GM18858 (cell line): ENCODE measurements around the gene AURKAIP1.

Experiments
- ATAC-seq: cut with Tn5 transposase; IDR thresholded peaks from one replicate; pipeline ENCODE4 v1.9.1; 2021; ENCODE audit not compliant: unreplicated experiment

AURKAIP1 gene

GRCh38 chr1:1348420-1349255 lies 26.4 kb downstream of the AURKAIP1 start:
- no peak for ATAC-seq

DNA sequence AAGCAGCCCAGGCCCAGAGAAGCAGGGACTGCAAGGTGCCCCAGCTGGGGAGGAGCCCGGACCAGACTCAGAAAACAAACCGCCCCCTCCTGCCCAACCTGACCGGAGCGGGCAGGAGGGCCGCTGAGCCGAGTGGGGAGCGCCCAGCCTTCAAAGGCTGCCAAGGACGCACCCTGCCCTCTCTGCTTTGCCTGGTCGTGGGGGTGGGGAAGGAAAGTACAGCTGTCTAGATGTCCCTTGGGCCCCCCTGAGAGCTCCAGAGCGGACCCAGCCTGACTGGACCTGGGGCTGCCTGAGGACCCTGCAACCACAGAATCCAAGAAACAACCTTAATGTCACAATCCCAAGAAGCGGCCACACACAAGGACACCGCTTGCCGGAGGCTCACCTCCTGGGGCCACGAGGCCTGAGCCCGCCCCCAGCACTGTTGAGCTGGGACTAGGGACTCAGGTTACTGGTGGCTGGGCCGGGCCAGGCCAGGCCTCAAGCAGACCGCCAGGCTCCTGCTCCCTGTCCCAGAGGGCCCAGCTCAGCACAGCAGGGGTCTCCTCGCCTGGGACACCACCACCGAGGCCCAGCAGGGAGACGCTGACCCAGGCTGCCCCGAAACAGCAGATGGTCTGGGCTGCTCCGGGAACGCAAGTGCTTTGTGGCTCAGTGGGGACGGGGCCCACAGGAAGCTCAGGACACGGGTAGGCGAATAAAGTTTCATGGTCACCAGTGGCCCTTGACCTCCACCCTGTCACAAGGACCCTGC lies 27.2 kb downstream of the AURKAIP1 start:
- no peak for ATAC-seq

DNA sequence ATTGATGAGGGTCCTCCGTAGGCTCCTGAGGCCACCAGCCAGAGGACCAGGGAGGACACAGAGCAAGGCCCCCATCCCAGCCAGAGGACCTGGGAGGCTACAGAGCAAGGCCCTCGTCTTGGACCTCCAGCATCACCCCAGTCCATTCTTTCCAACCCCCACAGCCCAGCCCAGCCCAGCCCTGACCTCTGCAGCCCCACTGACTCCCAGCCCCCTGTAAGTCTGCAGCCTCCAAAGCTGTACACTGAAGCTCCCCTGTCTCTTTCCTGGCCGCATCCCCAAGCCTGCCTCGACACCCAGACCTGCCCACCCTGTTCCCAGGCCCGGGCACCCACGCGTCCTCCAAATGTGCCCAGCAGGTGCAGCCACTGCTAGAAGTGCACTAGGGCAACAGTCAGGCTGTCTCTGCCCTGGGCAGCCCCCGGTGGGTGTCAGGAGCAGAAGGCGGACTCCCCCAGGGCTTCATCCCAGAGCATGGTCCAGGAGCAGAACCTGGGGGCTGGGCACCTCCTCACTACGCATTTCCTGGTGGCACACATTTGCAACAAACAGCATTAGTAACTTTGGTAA lies 27.9 kb downstream of the AURKAIP1 start:
- ATAC-seq = no peak

- ATAC-seq = no peak
These were observed 28.5 kb downstream of the AURKAIP1 start for GRCh38 chr1:1346501-1346890.

DNA sequence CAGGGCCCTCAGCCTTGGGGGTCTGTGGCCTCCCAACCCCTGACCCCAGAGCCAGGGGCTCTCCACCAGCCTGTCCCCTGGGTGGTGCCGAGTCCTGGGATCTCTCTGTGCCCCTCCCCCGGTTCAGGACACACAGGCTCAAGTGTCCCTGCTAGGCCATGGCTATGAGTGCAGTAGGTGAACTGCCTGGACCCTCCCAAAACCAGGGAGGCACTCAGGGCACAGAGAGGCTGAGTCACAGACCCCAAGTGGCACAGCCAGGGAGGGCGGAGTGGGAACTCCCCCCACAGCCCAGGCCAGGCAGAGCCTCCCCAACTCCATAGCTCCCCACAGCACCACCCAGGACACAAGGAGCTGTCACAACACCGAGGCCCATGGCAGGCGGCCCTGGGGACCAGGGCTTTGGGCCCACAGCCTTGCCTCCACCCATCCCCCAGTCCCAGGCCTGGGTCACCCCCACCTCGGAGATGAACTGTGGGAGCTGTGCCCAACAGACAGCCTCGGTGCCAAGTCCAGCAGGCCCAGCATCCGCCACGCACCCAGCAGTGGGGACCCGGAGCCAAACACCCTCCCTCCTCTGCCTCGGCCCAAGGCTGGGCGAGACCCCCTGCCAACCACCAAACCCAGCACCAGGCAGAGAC lies 29.0 kb downstream of the AURKAIP1 start:
- ATAC-seq = no peak

DNA sequence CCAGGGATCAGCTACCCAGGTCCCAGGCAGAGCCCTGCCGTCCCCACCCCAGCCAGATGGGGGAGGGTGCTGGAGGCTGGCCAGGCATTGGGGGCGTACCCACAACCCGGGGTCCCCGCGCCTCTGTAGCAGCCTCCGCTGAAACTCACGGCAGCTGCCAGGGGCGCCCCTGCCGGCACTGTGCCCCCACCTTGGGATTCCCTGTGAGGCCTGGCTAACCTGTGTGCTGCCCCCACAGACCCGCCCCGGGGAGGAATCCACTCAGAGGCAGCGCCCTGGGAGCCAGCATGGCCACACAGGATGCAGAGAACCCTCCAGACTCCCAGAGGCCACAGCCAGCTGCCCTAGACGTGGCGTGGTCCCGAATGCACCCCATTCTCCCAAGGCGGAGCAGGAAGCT lies 29.6 kb downstream of the AURKAIP1 start:
- ATAC-seq = no peak

DNA sequence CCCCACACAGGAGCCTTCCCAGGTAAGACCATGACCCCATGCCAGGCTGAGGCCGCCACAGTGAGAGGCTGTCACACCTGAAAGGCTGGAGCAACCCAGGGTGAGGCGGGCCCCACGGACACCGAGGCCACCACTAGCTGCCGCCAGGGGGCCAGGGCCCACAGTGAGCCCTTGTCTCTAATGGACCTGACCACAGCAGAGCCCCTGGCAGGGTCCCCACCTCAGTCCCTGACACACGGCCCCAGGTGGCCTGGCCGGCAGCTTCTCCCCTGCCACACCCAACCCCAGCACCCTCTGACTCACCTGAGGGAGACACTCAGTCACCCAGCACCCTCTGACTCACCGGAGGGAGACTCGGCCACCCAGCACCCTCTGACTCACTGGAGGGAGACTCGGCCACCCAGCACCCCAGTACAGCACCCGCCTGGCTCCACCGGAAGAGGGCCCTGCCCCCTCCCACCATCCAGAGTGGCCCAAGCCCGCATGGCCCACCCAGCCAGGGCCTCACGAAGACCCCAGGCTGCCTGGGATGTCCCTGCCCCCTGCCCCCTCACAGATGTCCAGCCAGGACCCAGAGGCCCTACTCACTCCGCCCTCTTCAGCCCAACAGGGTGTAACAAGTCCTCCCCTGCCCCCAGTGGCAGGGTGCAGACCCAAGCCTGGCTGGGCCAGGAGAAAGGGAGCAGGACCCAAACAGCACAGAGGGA lies 30.2 kb downstream of the AURKAIP1 start:
- ATAC-seq = no peak

DNA sequence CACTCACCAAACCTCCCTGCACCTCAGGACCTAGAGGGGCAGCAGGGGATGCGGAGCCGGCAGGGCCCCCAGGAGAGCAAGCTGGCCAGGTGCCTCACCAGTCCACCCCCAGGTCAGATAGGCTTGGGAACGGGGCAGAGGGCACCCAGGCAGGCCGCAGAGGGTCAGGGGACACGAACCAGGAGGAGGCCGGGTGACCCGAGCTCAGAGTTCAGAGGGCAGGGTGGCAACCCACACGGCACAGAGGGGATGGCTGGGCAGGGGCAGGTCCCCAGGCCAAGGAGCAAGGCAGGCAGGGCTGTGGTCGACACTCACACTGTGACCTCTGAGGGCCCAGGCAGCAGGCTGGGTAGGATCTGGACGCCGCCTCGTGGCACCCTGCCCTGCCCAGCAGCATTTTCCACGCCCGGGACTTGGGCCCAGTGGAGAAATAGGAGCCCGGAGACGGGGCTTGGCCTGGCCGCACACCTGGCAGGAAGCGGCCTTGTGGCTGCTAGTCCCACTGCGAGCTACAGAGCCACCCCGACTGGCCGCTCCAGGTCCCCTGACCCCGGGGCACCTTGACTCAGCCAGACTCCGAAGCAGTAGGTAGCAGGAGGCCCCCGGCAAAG lies 31.1 kb downstream of the AURKAIP1 start:
- ATAC-seq = no peak

DNA sequence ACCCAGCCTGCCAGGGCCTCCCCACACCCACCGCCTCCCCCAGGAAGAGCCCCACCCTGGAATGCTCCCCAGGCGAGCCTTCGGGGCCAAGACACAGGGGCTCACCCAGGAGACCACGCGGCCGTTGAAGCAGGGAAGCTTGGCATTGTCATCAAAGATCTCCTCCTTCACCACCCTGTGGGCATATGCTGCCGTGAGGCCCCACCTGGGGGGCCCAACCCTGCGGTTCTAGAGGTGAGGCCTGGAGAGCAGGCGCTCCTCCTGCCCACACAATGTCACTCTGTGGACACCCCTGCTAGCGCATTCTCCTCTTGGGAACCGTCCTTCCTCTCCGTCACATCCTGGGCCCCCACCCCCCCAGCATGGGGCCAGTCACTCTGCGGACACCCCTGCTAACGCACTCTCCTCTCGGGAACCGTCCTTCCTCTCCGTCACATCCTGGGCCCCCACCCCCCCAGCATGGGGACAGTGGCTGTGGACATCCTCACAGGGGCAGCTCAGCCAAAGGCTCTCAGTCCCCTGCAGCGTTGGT lies 32.4 kb downstream of the AURKAIP1 start:
- no peak for ATAC-seq

- ATAC-seq = no peak
These were observed 32.9 kb downstream of the AURKAIP1 start for GRCh38 chr1:1342061-1342562.

DNA sequence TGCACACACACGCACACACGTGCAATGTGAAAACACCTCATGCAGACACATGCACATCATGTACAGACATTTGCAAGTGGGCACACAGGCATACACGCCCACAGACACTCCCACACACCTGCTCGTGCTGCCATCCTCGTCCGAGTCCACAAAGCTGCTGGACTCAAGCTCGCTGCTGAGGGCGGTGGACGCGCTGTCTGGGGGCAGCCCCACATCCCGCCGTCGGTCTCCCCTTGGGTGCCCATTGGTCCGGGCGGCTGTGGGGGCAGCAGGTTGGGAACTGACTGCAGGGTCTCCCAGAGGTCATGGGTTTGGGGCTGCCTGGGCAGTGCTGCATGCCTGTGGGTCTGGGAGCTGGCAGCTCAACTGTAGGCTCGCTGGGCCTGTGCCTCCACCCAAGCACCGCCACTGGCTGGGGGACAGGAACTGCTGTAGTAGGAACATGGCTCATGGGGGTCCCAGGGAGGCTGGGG lies 33.4 kb downstream of the AURKAIP1 start:
- ATAC-seq = no peak

DNA sequence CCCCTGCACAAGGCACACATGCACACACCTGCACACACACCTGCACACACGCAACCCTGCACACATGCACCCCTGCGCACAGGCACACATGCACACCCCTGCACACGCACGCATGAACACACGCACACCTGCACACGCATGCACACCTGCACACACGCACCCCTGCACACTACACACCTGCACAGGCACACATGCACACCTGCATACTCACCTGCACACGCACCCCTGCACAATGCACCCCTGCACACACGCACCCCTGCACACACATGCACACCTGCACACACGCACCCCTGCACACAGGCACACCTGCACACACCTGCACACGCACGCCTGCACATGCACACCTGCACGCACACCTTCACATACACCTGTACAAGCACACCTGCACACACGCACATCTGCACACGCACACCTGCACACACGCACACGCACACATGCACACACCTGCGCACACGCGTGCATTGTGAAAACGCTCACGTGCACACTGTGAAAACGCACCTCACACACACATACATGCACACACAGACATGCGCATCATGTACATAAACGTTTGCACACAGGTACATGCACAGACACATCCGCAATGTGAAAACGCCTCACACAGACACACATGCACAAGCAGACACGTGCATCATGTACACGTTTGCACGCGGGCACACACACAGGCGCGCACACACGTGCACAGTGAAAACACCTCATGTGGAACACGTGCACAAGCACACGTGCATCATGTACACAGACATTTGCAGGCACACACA lies 34.0 kb downstream of the AURKAIP1 start:
- ATAC-seq = no peak

GRCh38 chr1:1340185-1340584 lies 34.8 kb downstream of the AURKAIP1 start:
- ATAC-seq = no peak

DNA sequence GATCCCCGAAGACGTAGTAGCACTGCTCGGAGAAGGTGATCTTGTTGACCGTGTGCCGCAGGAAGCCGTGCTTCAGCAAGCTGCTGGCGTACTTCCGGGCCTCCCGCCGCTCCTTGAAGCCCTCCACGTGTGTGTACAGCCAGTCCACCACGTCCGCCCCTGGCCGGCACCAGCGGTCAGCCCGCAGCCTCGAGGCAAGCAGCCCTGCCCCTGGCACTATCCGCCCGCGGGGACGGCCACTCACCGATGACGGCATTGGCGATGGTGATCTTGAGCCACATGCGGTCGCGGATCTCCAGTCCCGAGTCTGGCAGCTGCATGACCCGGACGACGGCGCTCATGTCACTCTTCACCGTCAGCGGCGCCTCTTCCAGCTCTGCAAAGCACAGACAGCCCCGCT lies 36.7 kb downstream of the AURKAIP1 start:
- ATAC-seq = no peak

- ATAC-seq = no peak
These were observed 37.2 kb downstream of the AURKAIP1 start for GRCh38 chr1:1337793-1338147.

DNA sequence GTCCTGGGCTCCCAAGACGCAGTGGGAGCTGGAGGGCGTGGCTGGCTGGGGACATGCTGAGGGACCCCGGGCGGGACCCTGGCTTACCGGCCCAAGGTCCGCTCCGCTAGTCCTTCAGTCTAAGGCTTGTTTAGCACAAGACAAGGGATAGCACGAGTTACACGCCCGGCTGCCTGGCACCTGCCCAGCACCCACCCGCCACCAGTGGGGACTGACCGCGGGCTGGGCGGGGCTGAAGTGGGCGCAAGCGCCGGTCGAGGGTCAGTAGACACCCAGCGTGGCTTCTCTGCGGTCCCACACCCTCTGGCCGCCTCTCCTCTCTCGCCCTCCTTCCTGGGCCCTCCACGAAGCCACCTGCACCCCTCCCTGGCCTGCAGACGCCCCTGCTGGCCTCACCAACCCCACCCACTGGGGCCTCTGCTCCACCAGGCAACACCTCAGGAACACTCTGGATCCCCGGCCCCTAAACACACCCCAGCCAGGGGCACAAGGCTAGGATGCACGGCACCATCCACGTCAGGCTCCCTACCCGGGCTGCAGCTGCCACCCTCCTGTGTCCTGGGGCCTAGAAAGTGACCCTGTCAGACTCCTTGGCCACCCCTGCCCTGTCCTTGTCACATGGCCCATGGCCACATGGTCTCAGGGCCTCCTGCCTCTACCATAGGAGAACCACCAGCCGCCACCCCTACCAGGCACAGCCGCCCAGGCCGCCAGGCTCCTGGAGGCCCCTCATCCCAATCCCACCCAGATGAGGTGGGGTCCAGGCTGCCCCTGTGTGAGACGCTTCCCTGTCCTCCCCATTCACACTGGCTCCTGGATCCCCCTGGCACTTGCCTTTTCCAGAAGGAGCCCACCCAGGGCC lies 37.8 kb downstream of the AURKAIP1 start:
- ATAC-seq = no peak

DNA sequence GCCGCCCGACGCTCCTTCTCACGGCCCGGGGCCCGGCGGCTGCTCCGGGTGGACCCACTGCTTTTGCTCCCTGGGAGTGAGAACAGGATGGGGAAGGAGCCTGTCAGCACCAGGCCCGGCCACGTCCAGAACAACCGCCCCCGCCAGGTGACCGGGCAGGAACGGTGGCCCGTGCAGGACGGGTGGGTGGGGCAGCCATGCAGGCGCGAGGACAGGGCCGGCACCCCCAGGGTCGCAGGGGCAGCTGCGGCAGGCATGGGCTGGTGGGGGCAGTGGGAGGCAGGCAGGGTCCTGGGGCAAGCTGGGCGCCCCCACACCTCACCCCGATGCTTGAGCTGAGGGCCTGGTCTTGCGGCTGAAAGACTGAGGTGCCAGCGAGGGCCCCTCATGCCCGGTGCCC lies 38.6 kb downstream of the AURKAIP1 start:
- ATAC-seq = no peak

DNA sequence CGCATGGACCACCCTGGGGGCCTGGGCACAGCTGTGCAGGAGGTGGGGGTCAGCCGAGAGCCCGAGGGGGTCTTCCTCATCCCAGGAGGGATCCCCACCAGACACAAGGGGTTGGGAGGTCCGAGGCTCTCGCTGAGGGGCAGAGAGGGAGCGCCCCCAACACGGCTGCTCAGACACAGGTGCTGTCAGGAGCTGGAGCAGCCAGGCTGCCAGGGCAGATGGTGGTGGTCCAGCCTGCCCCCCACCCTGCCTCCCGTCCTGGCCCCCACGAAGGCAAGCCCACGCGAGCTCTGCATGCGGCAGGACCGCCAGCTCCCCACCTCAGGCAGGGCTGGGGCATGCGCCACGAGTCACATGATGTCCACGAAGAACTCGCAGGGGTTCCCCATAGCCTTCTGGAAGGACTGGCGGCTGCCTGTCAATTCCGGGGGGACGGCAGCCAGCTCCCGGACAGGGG lies 39.2 kb downstream of the AURKAIP1 start:
- ATAC-seq = no peak
